CD4-positive, alpha-beta T cell (primary cell): Measurements from ENCODE around the gene RERE. TPM values are rescaled to one million over a fixed set of nuclear protein-coding genes. Genes with fewer than 3 reads are reported as not detected.

ENCODE experiments used
- ATAC-seq: fragments of 200-7000 bp; cut with Tn5 transposase; one replicate; pipeline ENCODE4 v1.10.0; 2022; ENCODE audit warnings: mild to moderate bottlenecking; ENCODE audit not compliant: poor library complexity
- CTCF ChIA-PET: fragments of 350-600 bp; sonication (Branson Sonifier 250); formaldehyde crosslinking; loops from one replicate; lab custom pipeline; 2021; ENCODE audit warnings: antibody characterized with exemption, inconsistent platforms; lab: Charles Lee
- POLR2A ChIA-PET: fragments of 350-600 bp; sonication (Branson Sonifier 250); formaldehyde crosslinking; loops from one replicate; lab custom pipeline; 2021; ENCODE audit warnings: antibody characterized with exemption, inconsistent platforms; lab: Charles Lee
- DNase-seq, 14 experiments: peaks; one replicate each; pipeline ENCODE4 v3.0.0-alpha.2; 2013 to 2020; ENCODE audit warnings: mixed read lengths in 2 of 14
- H3K27ac ChIP-seq, 2 donors: one replicate each; pipeline versions ENCODE4 v1.5.1 to v1.7.0; 2013; ENCODE audit warnings: low read length in 2 of 2, low read depth in 1 of 2, mild to moderate bottlenecking in 1 of 2
- H3K27me3 ChIP-seq, 2 experiments: 1 replicate in 1 of 2; 2 replicates in 1 of 2; pipeline versions ENCODE4 v1.6.1 to v1.7.0; 2013; ENCODE audit warnings: low read length in 2 of 2, control low read depth in 1 of 2, mild to moderate bottlenecking in 1 of 2, moderate library complexity in 1 of 2; ENCODE audit not compliant: insufficient read depth in 2 of 2, control insufficient read depth in 1 of 2
- H3K36me3 ChIP-seq: one replicate; pipeline ENCODE4 v1.6.1; 2013; ENCODE audit warnings: low read length, control low read depth; ENCODE audit not compliant: insufficient read depth
- H3K4me1 ChIP-seq: one replicate; pipeline ENCODE4 v1.6.1; 2013; ENCODE audit warnings: low read length, control low read depth; ENCODE audit not compliant: insufficient read depth
- H3K4me3 ChIP-seq: one replicate; pipeline ENCODE4 v1.5.1; 2013; ENCODE audit warnings: mild to moderate bottlenecking, low read length, moderate library complexity
- H3K9me3 ChIP-seq, 2 experiments: 1 replicate in 1 of 2; 2 replicates in 1 of 2; pipeline versions ENCODE4 v1.6.1 to v1.7.0; 2013; ENCODE audit warnings: low read length in 2 of 2, mild to moderate bottlenecking in 2 of 2, control low read depth in 1 of 2, moderate library complexity in 1 of 2; ENCODE audit not compliant: control insufficient read depth in 1 of 2, insufficient read depth in 1 of 2
- H3K27ac Mint-ChIP-seq: one replicate; pipeline ENCODE4 v1.8.0; 2020; ENCODE audit warnings: mixed read lengths
- H3K27me3 Mint-ChIP-seq: one replicate; pipeline ENCODE4 v1.8.0; 2021; ENCODE audit warnings: mixed read lengths
- H3K36me3 Mint-ChIP-seq: one replicate; pipeline ENCODE4 v1.8.0; 2021; ENCODE audit warnings: low read depth, mixed read lengths
- H3K4me1 Mint-ChIP-seq: one replicate; pipeline ENCODE4 v1.8.0; 2021; ENCODE audit warnings: low read depth, mixed read lengths
- H3K4me3 Mint-ChIP-seq: one replicate; pipeline ENCODE4 v1.8.0; 2020; ENCODE audit warnings: mild to moderate bottlenecking, mixed read lengths
- H3K9me3 Mint-ChIP-seq: one replicate; pipeline ENCODE4 v1.8.0; 2020; ENCODE audit warnings: mixed read lengths
- intact Hi-C, 2 experiments: fragments of 100-400 bp; cut with DNase I in 1 of 2; cut with micrococcal nuclease in 1 of 2; formaldehyde crosslinking; loops; one replicate each; pipeline versions ENCODE4 v1.15.1 to v1.9.0; 2023 to 2025; cut with DNase I, micrococcal nuclease
- total RNA-seq, 174 experiments: library from RNA in 2 of 174; stranded (reverse) in 2 of 174; gene quantifications; one replicate each; pipeline ENCODE4 v1.2.3 and lab custom pipeline; 2021 to 2026
- TF ChIP-seq, protein P1 (sequence below): fragments of 200-600 bp; IDR thresholded peaks from one replicate; pipeline ENCODE4 v1.8.0; 2022; ENCODE audit warnings: antibody characterized with exemption, mild to moderate bottlenecking

Gene RERE
- total RNA-seq, 2 experiments from 2014 or later: 78.4 to 84.0 TPM

DNA sequence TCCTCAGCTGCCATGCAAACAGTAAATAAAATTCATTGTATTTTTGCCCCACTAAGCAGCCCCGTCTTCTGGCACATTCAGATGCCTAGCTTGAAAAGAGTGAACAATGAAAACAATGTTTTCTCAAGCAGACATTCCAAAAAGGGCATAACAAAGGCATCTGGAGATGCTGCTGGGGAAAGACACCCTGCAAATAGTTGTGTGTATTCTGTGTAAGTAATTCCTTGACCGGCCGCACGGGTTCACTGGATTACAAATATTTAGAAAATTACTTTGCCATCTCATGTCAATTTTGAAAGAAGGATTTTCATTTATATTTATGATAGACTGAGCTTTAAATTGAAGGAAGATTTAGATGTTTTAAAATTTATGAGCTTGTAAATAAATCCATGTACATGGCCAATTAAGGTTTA, 357.3 kb downstream of the RERE start:
- Mint-ChIP-seq H3K27me3 (no peaks in the 10 kb centered on the region), H3K4me3 (no peak overlapping the region), H3K4me1 (peaks cover 74% of the 10 kb centered on the region), H3K36me3 (peaks cover 24% of the 10 kb centered on the region), H3K9me3 (no peaks in the 10 kb centered on the region), H3K27ac (peak overlapping the region; percentile 69)
- Histone ChIP-seq H3K4me1 (peaks cover 16% of the 10 kb centered on the region), H3K36me3 (peaks cover 4% of the 10 kb centered on the region), H3K9me3 (no peaks in the 10 kb centered on the region), H3K4me3 (no peak overlapping the region), H3K27ac (no peak overlapping the region), H3K27me3 (no peaks in the 10 kb centered on the region)
- ChIA-PET POLR2A (no interaction called here), CTCF (interaction anchor here (1.0 to 1.2 kb wide), 2 partner anchors 12 to 81 kb away, joined by 3 to 5 read pairs; no protein-coding TSS in a partner anchor)
- ATAC-seq (no peak), DNase-seq (no peak)
- intact Hi-C loops: loop anchor here in 1 of 2 experiments (2.0 kb wide), 1 partner anchor 75 kb away; no protein-coding TSS in a partner anchor
- TF ChIP-seq, protein P1, sequence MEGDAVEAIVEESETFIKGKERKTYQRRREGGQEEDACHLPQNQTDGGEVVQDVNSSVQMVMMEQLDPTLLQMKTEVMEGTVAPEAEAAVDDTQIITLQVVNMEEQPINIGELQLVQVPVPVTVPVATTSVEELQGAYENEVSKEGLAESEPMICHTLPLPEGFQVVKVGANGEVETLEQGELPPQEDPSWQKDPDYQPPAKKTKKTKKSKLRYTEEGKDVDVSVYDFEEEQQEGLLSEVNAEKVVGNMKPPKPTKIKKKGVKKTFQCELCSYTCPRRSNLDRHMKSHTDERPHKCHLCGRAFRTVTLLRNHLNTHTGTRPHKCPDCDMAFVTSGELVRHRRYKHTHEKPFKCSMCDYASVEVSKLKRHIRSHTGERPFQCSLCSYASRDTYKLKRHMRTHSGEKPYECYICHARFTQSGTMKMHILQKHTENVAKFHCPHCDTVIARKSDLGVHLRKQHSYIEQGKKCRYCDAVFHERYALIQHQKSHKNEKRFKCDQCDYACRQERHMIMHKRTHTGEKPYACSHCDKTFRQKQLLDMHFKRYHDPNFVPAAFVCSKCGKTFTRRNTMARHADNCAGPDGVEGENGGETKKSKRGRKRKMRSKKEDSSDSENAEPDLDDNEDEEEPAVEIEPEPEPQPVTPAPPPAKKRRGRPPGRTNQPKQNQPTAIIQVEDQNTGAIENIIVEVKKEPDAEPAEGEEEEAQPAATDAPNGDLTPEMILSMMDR: no peak

DNA sequence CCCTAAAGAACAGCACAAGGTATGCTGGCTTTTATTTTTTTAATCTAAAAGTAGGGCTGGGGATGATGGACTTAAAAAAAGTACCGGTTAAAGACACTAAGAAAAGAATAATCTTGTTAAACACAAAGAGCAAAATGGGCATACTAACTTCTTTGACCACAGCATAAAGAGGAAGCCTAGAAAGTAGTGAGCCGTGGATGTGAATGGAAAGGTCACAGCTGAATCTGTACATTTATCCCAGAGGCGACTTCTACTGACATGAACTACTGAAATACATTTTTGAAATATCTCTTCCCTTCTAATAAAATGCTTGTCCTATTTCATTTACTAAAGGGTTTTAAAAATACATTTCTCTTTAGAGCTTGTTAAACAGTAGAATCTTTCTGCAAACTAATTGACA, 358.8 kb downstream of the RERE start:
- Mint-ChIP-seq H3K4me1 (peaks cover 58% of the 10 kb centered on the region), H3K27ac (no peak overlapping the region), H3K36me3 (peaks cover 18% of the 10 kb centered on the region), H3K27me3 (no peaks in the 10 kb centered on the region), H3K4me3 (no peak overlapping the region), H3K9me3 (no peaks in the 10 kb centered on the region)
- no peak for DNase-seq
- no peak overlapping the region for H3K27ac ChIP-seq
- peaks cover 3% of the 10 kb centered on the region for H3K36me3 ChIP-seq
- intact Hi-C loops: no loop called here
- H3K27me3 ChIP-seq: no peaks in the 10 kb centered on the region
- ChIA-PET POLR2A (no interaction called here), CTCF (no interaction called here)
- H3K9me3 ChIP-seq: no peaks in the 10 kb centered on the region
- no peak for ATAC-seq
- H3K4me1 ChIP-seq: peaks cover 15% of the 10 kb centered on the region
- TF ChIP-seq, protein P1: no peak
- no peak overlapping the region for H3K4me3 ChIP-seq

DNA sequence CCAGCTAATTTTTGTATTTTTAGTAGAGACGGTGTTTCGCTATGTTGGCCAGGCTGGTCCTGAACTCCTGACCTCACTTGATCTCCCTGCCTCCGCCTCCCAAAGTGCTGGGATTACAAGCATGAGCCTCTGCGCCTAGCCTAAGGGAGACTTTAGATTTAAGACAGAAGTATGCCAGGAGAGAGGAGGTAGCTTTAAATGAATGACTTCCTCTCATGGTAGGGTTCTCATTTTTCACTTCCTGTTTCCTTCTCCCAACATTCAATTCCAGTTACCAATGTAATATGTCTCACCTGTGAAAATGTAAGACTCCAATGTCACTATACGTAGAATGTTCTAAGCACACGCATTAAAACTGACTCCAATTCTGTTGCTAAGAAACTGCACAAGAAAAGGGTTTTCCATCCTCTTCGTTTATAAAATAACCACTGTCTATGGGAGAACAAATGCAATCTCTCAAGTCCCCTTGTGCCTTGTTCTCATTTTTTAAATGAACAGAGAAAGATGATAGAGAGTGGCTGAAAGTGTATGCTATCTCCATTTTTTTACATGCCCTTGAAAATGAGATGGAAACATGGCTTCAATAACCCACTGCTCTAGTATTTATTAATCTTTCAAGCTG, 359.6 kb downstream of the RERE start:
- ChIA-PET CTCF (interaction anchor here (0.6 kb wide), 1 partner anchor 9 kb away, joined by 3 read pairs; no protein-coding TSS in a partner anchor), POLR2A (no interaction called here)
- Mint-ChIP-seq H3K9me3 (no peaks in the 10 kb centered on the region), H3K27ac (peak overlapping the region; percentile 4), H3K27me3 (no peaks in the 10 kb centered on the region), H3K4me3 (no peak overlapping the region), H3K4me1 (peaks cover 51% of the 10 kb centered on the region), H3K36me3 (peaks cover 14% of the 10 kb centered on the region)
- intact Hi-C loops: no loop called here
- TF ChIP-seq, protein P1: no peak
- H3K4me3 ChIP-seq: no peak overlapping the region
- no peak for ATAC-seq
- DNase-seq: no peak
- no peaks in the 10 kb centered on the region for H3K9me3 ChIP-seq
- no peak overlapping the region for H3K27ac ChIP-seq
- H3K4me1 ChIP-seq: peaks cover 8% of the 10 kb centered on the region
- no peaks in the 10 kb centered on the region for H3K27me3 ChIP-seq
- H3K36me3 ChIP-seq: peaks cover 3% of the 10 kb centered on the region
